PFSK-1 (cell line): ENCODE data around the gene FAM171A2.

Experiments used
- FOXP2 ChIP-seq: optimal IDR thresholded peaks from 2 replicates; pipeline ENCODE3; 2011; ENCODE audit warnings: borderline replicate concordance, control low read depth, inconsistent platforms; ENCODE audit not compliant: insufficient read depth; ENCODE audit errors: extremely low read length, extremely low read depth
- POLR2AphosphoS5 ChIP-seq: IDR thresholded peaks from 2 replicates; pipeline ENCODE4 v1.6.1; 2012; ENCODE audit warnings: low read depth, mild to moderate bottlenecking, control low read depth, low read length, moderate library complexity
- SIN3A ChIP-seq: IDR thresholded peaks from 2 replicates; pipeline ENCODE4 v1.6.1; 2012; ENCODE audit warnings: mild to moderate bottlenecking, low read length, moderate library complexity, borderline replicate concordance; ENCODE audit not compliant: insufficient read depth
- TAF1 ChIP-seq: IDR thresholded peaks from 2 replicates; pipeline ENCODE4 v1.6.1; 2012; ENCODE audit warnings: low read length, control low read depth, borderline replicate concordance; ENCODE audit not compliant: insufficient read depth
- TF ChIP-seq, protein P1 (sequence below), 2 experiments: IDR thresholded peaks; 2 replicates each; pipeline versions ENCODE4 v1.6.1 to v1.8.0; 2011 to 2012; ENCODE audit warnings: low read depth in 2 of 2, low read length in 2 of 2, control low read depth in 1 of 2, inconsistent platforms in 1 of 2, mild to moderate bottlenecking in 1 of 2, moderate library complexity in 1 of 2; ENCODE audit not compliant: insufficient read depth in 1 of 2

FAM171A2 gene

GRCh38 chr17:44308865-44309264, 54.8 kb downstream of the FAM171A2 start:
- TF ChIP-seq, protein P1, sequence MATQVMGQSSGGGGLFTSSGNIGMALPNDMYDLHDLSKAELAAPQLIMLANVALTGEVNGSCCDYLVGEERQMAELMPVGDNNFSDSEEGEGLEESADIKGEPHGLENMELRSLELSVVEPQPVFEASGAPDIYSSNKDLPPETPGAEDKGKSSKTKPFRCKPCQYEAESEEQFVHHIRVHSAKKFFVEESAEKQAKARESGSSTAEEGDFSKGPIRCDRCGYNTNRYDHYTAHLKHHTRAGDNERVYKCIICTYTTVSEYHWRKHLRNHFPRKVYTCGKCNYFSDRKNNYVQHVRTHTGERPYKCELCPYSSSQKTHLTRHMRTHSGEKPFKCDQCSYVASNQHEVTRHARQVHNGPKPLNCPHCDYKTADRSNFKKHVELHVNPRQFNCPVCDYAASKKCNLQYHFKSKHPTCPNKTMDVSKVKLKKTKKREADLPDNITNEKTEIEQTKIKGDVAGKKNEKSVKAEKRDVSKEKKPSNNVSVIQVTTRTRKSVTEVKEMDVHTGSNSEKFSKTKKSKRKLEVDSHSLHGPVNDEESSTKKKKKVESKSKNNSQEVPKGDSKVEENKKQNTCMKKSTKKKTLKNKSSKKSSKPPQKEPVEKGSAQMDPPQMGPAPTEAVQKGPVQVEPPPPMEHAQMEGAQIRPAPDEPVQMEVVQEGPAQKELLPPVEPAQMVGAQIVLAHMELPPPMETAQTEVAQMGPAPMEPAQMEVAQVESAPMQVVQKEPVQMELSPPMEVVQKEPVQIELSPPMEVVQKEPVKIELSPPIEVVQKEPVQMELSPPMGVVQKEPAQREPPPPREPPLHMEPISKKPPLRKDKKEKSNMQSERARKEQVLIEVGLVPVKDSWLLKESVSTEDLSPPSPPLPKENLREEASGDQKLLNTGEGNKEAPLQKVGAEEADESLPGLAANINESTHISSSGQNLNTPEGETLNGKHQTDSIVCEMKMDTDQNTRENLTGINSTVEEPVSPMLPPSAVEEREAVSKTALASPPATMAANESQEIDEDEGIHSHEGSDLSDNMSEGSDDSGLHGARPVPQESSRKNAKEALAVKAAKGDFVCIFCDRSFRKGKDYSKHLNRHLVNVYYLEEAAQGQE (IDR thresholded peaks at IDR 0.05; ENCODE audit: insufficient read depth in 1 of 2, low read depth in 2 of 2, low read length in 2 of 2): 0 out of 4 replicates have a peak, but pooled peaks of 1 of the 2 experiments have one; percentile 19
- no peak for TF ChIP-seq SIN3A
- TF ChIP-seq FOXP2: no peak

- TF ChIP-seq POLR2AphosphoS5 (no peak), TAF1 (no peak), SIN3A (peak; percentile 31; the same call in 1 of the 2 replicates), FOXP2 (no peak)
- TF ChIP-seq, protein P1 (IDR thresholded peaks at IDR 0.05; ENCODE audit: insufficient read depth in 1 of 2, low read depth in 2 of 2, low read length in 2 of 2): peak; percentile 92 to 97
Observed at GRCh38 chr17:44308320-44308818, 55.3 kb downstream of the FAM171A2 start, which contains the start of gene RUNDC3A. TSS of gene RUNDC3A (plus strand) at chr17:44308601. CDS start at chr17:44308833, 232 bp downstream.

- TF ChIP-seq POLR2AphosphoS5 (no peak), TAF1 (no peak), FOXP2 (no peak), SIN3A (no peak)
- TF ChIP-seq, protein P1 (IDR thresholded peaks at IDR 0.05; ENCODE audit: insufficient read depth in 1 of 2, low read depth in 2 of 2, low read length in 2 of 2): no peak
Observed at GRCh38 chr17:44307387-44308186, 56.1 kb downstream of the FAM171A2 start.

DNA sequence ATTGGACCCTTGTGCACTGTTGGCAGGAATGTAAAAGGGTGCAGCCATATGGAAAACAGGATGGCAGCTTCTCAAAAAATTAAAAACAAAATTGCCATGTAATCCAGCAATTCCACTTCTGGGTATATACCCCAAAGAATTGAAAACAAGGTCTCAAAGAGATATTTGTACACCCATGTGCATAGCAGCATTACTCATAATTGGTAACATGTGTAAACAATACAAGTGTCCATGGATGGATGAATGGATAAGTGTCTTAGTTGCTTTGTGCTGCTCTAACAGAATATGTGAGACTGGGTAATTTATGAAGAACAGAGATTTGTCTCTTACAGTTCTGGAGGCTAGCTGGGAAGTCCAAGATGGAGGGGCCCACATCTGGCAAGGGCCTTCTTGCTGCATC, 59.0 kb downstream of the FAM171A2 start:
- TF ChIP-seq, protein P1 (IDR thresholded peaks at IDR 0.05; ENCODE audit: insufficient read depth in 1 of 2, low read depth in 2 of 2, low read length in 2 of 2): no peak
- no peak for TF ChIP-seq POLR2AphosphoS5
- no peak for TF ChIP-seq SIN3A
- TF ChIP-seq FOXP2: no peak
- TF ChIP-seq TAF1: no peak
